ENCODE results near the gene SGO2.
A peak's percentile ranks its signal among the peaks of the same experiment; 100 is the strongest.

SGO2 gene, protein sequence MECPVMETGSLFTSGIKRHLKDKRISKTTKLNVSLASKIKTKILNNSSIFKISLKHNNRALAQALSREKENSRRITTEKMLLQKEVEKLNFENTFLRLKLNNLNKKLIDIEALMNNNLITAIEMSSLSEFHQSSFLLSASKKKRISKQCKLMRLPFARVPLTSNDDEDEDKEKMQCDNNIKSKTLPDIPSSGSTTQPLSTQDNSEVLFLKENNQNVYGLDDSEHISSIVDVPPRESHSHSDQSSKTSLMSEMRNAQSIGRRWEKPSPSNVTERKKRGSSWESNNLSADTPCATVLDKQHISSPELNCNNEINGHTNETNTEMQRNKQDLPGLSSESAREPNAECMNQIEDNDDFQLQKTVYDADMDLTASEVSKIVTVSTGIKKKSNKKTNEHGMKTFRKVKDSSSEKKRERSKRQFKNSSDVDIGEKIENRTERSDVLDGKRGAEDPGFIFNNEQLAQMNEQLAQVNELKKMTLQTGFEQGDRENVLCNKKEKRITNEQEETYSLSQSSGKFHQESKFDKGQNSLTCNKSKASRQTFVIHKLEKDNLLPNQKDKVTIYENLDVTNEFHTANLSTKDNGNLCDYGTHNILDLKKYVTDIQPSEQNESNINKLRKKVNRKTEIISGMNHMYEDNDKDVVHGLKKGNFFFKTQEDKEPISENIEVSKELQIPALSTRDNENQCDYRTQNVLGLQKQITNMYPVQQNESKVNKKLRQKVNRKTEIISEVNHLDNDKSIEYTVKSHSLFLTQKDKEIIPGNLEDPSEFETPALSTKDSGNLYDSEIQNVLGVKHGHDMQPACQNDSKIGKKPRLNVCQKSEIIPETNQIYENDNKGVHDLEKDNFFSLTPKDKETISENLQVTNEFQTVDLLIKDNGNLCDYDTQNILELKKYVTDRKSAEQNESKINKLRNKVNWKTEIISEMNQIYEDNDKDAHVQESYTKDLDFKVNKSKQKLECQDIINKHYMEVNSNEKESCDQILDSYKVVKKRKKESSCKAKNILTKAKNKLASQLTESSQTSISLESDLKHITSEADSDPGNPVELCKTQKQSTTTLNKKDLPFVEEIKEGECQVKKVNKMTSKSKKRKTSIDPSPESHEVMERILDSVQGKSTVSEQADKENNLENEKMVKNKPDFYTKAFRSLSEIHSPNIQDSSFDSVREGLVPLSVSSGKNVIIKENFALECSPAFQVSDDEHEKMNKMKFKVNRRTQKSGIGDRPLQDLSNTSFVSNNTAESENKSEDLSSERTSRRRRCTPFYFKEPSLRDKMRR

DNA sequence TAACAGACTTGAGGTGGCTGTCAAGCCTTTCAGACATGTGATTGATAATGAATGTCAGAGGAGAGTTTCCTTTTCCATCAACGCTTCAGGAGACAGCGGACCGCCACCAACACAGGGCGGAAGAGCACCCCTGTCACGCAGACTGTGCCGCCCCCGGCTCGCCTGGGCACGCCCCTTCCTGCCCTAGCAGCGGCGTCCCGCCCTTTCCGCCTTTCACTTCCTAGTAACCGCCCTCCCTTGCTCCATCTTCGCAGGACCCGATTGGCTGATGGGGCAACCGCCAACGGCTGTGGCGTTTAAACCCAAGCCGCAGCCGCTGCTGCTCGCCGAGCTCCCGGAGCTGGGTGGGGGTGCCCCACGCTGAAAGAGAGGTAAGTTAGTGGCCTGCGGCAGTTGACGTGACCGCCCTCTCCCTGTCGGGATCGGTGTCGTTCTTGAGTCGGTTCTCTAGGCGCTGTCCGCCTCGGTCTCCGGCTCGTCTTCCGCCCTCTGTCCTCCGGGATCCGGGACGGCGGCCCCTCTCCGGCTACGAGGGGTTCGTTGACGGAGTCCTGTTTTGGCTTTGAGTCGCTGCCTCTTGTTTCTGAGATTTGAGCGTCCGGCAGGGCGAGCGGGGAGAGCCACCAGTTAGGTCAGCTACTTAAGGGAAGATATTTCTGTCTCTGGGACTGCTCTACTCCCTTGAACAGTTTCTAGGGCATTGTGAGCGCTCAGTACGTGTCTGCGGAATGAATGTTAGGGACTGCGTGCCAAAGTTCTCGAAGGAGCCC, at the start of gene SGO2:
TSS of gene SGO2 (plus strand) at position 326 of the 770 bp plus-strand sequence. CDS start 6,769 bp downstream, outside the sequence.
- DNase-seq, result peak; percentile 97

DNA sequence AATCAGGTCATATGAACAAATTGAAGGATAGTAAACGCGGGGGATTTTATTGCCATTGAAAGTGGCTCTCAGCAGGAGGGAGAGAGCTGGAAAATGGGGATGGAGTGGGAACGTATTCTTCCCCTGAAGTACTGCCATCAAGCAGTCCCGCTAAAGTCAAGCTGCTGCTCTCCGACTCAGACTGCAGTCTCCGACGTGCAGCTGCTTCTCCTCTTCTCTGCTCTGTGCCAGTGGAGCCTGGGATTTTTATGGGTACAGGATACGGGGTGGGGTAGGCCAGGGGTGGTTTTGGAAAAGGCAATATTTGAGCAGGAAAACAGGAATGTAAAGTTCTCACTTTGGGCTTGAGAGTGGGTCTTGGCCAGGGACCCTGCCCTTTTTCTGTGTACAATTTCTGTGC, 49.2 kb upstream of the SGO2 start:
- DNase-seq, result no peak

DNA sequence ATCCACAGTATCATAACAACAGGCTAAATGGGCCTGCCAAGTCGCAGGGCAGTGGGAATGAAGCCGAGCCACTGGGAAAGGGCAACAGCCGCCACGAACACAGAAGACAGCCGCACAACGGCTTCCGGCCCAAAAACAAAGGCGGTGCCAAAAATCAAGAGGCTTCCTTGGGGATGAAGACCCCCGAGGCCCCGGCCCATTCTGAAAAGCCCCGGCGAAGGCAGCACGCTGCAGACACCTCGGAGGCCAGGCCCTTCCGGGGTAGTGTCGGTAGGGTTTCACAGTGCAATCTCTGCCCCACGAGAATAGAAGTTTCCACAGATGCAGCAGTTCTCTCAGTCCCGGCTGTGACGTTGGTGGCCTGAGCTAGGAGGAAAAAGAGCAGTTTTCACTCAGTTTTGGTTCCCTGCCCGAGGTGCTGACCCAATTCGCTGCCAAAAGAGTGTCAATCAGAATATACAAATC, 48.3 kb upstream of the SGO2 start:
- no peak for DNase-seq

DNA sequence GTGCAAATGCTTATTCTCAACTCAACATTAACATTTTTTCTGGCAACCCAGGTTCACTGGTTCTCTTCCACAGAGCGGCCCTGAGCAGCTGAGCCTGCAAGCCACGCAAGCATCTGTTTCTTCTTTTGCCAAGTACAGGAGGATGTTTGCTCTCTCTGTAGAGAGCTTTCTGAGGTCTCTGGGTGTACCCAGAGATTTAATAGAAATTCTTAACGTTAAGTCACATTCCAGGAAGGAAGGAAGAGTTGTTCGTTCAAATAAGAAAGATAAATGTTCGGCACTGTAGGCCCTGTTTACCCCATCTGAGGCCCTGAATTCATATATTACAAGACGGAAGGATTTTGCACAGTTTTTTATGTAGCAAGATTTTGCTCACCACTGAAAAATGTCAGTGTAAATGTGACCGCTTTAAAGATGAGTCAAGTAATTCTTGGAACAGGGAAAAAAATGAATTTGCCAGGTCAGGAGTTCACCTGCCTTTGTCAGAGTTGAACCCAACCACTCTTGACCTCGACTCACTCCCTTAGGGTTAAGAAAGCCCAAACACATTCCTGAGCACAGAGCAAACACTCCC, 46.2 kb upstream of the SGO2 start:
- DNase-seq, result no peak

DNA sequence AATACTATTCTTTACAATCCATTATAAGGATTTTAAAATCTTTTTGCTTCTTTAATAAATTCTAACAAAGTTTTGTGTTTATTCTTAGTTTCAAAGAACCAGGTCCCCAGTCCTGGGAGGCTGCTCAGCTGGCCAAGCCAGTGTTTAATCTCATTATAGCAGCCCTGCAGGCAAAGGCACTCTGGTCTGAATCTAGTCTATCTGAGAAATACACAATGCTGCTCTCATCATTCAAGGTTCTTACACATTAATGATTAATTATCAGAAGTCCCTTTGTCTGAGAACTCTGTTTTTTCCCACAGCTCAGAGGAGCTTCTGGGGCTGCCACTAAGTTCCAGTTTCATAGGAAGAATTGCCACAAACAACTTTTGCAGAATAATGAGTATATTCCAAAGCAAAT, 43.8 kb upstream of the SGO2 start:
- DNase-seq, result no peak

DNA sequence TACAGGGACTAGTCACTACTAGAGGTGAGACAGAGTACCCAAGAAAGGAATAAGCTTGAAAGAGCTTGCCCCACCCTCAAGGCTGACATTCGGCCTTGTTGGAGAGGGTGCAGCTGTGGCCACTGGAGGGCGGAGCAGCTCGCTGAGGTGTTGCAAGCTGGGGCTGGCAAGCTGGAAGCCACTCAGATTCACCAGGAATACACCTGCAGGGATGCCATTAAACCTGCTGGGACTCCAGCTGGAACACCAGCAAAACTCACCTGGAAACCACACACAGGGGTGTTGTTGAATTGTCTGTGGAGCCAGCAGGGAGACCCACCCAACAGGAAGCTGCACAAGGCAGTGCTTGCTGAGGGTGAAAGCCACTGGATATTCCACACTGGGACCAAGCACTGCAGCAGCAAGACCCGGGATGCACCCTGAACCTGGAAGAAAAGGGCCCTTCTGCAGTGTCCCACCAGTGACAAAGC, 42.2 kb upstream of the SGO2 start:
- peak; percentile 75 for DNase-seq

DNA sequence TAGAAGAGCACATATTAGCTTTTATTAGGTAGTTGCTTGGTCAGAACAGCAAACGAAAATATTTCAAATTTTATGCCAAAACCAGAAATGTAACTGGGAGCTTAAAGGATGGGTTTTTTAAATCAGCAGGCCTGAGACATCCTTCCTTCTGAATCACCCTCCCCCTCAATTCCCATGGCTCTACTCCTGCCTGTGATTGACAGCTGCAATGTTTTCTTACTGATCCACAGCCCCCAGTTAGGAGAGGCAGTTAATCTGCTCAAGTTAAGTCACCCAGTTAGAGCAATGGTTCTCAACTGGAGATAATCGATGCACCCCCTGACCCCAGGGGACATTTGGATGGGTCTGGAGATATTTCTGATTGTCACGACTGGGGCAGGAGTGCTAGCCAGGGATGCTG, 41.1 kb upstream of the SGO2 start:
- no peak for DNase-seq

DNA sequence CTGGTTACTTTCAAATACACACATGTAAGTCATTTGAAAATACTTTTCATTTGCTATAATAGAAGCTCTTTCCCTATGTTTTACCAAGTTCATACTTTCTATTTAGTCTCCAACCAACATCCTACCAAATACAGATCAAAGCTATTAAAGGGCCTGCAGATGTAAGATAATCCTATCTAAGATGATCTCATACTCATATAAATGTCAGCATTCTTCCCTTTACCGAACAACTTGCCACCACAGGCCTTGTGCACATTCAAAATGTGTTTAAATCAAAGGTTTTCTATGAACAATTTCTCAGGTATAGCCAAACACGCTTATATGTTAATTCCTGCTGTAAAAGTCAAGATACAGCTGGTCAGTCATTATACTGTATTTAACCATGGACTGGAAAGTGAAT, 39.5 kb upstream of the SGO2 start:
- no peak for DNase-seq

DNA sequence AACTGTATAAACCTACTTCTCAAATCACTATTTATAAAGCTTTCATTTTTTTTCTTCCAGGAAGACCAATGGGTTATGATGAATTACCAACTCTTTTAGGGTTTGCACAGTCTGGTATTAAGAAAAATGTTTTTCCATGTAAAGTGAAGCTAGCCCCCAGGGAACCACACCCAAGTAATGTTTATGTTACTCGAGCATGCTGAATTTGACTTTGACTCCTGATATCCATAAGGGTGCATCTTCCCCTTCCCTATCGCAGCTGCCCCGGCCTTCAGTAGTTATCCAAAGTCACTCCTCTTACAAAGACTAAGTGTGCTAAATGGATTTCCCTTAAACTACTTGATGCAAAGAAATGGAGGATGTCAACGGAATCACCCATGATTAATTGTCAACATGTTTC, 37.8 kb upstream of the SGO2 start:
- DNase-seq, result no peak

DNA sequence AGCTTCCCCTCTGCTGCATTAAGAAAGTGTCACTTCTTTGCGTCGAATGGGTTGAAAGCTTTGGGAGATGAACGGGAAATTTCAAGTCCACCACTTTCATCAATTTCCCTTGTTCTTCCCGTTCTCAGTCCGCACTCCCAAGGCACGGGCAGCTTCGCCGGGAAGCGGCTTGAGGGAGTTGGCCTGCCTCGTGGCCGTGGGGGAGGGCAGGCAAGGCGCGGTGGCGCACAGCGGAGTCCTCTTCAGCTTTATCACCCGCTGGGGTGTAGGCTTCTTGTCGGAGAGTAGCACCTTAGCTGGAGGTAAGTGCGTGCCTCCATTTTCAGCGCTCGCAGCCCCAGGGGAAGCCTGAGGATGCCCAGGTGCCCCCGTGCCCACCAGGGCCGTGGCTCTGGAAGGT, 36.0 kb upstream of the SGO2 start:
- no peak for DNase-seq

DNA sequence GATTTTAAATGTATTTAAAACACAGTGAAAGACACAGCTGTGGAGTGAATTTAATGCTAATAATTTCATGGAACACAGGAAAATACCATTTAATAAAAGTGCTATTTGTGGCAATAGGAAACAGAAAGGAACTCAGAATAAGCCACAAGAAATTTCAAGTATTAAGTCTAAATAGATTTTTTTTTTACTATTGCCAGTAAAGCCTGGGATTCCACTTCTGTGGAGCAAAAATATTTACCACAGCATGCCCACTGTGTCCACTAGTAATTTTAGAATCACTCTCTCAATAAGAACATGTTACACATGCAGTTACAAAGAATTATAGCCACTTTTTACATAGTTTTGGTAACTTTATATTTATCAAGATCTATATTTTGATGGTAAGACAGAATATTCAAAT, 33.4 kb upstream of the SGO2 start:
- no peak for DNase-seq

DNA sequence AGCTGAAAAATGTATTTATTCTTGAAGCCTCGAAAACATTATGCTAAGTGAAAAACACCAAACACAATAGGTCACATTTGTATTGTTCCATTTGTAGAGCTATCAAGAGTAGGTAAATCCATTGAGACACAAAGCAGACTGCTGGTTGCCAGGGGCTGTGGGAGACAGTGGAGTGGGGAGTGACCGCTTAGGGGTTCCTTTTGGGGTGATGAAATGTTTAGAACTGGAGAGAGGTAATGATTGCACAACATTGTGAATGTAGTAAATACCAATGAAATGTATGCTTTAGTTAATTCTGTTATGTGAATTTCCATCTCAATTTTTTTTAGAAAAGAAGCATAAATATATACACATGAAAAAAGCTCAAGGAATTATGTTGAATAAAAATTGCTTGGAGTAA, 32.0 kb upstream of the SGO2 start:
- DNase-seq, result no peak

DNA sequence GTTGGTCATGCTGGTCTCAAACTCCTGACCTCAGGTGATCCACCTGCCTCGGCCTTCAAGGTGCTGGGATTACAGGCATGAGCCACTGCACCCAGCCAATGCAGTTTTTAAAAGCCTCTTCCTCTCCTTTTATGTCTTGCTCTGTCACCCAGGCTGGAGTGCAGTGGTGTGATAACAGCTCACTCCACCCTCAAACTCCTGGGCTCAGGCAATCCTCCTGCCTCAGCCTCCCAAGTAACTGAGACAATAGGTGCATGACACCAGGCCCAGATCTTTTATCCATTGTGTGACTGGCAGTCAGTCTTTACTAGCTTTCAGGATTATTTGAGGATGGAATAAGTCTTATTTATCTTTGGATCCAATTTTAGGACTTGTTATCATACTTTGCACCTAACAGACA, 29.3 kb upstream of the SGO2 start:
- DNase-seq, result no peak

DNA sequence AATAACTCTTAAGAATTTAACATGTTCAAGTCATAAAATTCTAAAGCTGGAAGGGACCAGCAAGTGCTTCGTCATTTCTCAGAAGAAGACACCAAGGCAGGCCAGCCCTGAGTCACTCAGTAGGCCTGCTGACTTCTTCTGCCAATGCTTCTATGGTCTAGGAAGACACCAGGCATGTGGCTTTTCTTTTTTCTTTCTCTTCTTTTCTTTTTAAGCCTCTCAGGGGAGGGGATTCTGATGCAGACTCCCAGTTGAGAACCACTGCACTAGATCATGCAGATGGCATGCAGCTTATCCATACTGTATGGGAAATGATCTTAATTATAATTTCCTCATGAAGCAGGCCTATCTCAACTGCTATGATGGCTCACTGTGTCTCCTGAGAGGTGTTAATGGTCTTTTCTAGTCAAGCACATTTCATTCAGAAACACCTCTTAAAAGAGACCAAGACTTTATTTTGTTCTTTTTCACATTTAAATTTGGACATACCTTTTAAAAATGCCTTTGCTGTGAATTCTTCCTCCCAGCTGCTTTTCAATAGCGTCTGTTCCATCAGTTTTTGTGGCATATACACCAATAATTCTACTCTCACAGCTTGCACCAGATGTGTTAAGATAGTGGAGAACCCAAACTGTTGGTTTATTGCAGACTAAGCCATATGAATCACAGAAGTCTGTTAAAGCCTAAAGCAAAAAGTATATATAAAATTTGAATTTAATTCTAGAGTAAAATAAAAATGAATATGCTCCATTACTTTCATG, 27.4 kb upstream of the SGO2 start:
- DNase-seq, result no peak

DNA sequence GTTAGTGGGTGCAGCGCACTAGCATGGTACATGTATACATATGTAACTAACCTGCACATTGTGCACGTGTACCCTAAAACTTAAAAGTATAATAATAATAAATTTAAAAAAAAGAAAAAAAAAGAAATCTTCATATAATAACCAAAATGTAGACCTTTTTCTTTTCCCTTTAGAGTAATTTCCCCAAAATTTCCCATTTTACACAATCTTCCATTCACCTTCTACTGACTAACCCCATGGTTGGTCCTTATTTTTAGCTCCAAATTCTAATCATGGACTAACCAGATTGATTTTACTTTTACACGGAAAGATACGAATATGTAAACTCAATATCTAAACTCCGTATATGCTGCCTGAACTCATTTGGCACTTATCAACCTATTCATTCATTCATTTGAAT, 23.8 kb upstream of the SGO2 start:
- no peak for DNase-seq

DNA sequence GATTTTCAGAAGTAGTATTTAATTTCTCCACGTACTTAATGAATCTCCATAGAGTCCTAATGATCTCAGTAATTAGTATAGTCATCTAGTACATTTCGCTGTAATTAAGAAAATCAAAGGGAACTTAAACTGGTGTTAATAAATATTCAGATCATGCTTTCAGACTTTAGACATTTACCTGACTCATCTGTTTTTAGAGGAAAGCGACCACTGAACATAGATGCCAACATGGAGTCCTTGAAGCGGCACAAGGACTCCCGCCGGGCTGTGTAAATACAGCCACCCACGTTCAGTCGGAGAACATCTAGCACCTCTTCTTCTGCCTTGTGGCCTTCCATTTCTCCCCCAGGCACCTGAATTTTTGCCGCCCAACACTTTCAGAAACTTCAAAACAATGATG, 19.3 kb upstream of the SGO2 start:
- no peak for DNase-seq

DNA sequence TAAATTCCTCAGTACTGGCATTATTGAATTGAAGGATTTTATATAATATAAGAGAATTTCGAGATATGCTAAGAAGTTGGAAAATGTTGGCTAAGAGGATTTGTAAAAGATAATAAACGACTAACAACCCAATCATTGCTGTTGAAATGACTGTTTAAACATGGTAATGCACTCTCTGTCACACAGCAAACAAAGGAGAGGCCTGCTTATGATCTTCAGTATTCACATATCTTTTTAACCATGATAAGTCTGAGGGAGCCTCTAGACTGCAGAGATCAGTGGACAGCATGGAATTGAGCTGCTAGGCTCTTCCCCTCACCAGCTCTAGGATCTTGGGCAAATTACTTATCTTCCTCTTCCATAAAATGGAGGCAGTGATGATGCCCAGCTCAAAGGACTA, 18.8 kb upstream of the SGO2 start:
- no peak for DNase-seq

DNA sequence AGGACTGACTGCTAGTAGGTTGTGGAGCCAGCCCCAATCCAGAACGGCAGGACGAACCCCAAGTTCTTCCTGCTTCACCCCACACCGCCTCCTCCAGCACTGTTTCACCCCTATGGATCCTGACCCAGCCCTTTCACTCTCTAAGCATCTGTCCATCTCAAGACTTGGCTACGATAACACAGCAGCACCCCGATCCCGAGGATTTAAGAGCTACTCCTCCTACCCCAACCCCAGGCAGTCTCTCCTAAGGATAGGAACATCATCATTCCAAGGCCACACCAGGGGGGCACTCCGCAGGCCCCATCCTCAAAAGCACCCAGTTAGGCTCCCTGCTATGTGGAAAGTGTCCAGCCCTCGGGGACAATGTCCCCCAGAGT, 16.8 kb upstream of the SGO2 start:
- no peak for DNase-seq

DNA sequence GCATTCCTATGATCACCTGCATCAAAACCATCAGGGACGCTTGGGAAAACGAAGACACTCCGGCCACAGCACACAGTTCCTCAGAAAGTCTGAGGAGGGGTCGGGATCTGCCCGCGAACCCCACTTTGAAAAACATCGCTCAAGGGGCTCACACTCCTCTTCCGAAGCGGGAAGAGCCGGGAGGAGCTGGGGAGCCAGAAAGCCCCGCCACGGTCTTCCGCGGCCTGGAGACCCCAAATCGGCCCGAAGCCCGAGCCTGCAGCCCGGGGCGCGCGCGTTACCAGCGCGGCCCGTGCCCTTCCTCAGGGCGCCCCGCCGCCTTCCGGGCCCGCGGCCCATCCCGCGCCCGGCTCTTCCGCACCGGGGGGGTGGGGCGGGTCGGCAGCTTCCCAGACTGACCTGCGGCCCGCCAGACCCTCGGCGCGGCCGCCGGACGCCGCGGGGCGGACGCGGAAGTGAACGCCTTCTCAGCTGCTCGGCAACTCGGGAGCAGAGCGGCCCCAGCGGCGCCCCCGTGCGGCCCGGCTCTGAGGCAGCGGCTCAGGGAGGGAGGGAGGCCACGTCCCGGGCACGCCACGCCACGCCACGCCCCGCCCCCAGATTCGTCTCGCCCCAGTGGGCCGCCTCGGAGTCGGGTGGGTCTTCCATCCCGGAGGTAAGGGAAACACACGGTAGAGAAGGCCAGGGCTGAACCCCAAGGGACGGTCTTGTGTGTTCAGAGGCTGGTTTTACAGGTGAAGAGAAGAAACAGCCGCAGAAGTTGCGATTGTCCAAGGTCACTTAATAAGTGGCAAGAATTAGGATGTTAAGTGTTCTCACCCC, 16.2 kb upstream of the SGO2 start, which contains the start of gene KCTD18:
TSS of gene KCTD18 (minus strand) at position 457 of the 822 bp plus-strand sequence. CDS start 3,052 bp downstream, outside the sequence.
- peak; percentile 90 for DNase-seq

DNA sequence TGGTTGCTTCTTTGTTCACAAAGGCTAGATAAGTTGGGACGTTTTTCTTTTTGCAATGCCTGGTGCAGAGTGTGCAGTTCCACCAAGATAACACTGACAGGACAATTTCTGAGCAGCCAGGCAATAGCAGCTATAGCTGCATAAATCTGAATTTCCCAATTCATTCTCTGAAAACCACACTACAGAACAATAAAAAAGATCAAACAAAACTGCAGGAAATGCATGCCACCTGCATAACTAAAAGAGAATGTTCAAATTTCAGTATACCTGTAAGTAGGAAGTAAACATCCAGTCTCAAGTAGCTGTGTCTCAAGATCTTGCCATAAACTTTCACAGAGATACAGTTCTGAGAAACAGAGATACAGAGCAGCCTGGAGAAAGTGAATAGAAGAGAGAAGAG, 10.9 kb upstream of the SGO2 start:
- DNase-seq, result no peak
